GM04504 (cell line): Measurements from ENCODE around the gene NTMT1.

Experiments used
- DNase-seq: peaks from one replicate; pipeline ENCODE4 v3.0.0-alpha.2; 2012; ENCODE audit warnings: low read depth

Gene NTMT1

DNA sequence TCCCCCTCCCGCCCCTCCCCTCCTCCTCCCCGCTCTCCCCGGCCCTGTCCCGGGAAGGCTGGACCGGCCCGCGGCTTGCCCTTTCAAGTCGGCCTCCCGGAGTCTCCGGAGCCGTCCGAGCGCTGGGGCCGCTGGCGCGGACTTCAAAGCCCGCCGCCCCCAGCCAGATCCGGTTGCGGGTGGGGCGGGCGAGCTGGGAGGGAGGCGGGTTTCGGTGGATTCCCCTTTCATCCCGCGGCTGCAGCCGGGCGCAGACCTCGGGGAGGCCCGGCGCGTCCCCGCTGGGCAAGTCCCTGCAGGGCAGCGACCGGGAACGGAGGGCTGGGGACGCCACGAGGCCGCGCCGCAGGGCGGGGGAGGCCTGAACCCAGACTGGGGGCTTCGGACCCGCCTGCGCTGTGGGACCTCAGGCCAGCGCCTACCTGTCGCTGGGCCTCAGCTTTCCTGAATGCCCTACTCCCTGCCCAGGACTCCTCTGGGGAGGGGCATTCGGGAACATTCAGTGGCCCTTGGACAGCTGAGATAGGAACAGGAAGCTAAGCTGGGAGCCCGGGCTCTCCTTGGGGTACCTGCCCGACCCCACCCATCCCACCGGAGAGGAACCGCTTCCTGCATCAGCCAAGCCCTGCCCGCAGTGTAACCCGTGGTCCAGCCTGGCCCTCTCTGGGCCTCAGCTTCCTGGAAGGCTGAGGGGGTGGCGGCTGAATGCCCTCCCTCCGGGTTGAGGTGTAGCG, 28.4 kb upstream of the NTMT1 start:
- DNase-seq, result no peak

DNA sequence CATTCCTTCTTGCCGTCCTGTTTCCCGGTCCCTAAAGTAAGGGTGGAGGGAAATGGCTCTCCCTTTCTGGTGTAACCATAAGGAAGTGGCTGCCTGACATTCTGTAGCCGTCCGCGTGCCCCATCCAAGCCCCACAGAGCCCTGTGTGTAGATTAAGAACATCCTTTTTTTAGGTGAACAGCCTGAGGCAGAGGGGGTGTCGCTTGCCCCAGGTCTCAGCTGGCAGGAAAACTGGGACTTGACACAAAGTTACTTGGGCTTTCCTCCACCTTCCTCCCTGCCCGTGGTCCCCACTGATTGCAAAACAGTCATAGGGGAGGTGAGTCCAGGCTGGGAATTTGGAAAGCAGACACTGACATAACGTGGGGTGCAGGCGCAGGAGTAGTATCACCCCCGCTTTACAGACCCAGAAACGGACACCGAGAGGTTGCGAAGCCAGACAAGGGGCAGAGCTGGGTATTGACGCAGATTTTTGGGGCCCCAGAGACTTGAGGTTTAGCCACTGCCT, 27.8 kb upstream of the NTMT1 start:
- DNase-seq, result no peak

DNA sequence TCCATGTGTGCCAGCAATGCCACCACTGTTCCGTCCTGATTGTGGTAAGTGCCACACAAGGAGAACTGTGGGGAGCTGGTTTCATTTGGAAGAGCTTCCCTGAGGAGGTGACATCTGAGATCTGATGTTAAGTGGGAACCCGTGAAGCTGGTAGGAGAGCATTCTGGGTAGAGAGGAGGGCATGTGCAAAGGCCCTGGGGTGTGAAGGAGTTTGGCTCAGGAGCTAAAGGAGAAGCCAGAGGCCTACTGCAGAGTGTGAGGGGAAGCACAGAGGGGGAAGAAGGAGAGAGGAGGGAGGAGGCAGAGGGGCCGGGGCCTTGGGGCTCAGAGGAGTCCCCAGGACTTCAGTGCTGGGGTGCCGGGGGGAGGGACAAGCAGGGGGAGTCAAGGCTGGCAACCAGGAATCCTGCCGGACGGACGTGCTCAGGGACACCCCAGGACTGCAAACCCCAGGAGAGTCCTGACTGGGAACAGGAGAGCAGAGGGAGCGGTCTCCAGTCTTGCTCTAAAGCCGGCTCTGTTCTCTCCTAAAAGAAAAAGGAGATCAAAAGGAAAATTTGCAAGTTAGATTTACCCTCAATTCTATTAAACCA, 24.8 kb upstream of the NTMT1 start:
- DNase-seq, result no peak

DNA sequence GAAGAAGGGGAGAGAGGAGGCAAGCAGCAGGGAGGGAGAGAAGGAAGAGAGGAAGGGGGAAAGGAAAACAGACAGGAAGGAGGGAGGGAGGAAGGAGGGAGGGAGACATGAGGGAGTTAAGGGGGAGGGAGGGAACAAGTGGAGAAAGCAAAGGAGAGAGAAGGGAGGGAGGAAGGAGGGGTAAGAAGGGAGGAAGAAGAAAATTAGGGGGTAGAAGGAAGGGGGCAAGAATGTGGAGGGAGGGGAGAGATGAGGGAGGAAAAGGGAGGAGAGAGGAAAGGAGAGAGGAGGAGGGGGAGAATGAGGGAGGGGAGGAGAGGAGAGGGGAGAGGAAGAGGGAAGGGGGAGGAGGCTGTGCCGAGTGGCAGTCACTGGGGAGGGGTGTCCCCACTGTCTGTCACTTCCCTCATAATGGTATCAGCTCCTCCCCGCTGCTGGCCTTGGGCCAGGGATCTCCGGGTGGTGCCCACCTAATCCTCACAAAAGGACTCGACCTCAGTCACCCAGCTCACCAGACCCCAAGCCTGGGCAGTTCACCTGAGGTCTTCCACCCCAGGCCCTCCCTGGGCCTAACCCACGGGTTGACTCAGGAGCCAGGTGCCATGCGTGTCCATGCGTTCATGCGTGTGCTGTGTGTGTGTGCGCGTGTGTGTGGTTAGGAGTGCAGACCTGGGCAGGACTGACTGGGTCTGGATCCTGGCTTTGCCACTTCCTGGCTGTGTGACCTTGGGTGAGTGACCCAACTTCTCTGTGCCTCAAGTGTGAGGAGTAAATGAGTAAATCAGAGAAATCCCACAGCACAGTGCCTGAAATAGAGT, 23.2 kb upstream of the NTMT1 start:
- no peak for DNase-seq

DNA sequence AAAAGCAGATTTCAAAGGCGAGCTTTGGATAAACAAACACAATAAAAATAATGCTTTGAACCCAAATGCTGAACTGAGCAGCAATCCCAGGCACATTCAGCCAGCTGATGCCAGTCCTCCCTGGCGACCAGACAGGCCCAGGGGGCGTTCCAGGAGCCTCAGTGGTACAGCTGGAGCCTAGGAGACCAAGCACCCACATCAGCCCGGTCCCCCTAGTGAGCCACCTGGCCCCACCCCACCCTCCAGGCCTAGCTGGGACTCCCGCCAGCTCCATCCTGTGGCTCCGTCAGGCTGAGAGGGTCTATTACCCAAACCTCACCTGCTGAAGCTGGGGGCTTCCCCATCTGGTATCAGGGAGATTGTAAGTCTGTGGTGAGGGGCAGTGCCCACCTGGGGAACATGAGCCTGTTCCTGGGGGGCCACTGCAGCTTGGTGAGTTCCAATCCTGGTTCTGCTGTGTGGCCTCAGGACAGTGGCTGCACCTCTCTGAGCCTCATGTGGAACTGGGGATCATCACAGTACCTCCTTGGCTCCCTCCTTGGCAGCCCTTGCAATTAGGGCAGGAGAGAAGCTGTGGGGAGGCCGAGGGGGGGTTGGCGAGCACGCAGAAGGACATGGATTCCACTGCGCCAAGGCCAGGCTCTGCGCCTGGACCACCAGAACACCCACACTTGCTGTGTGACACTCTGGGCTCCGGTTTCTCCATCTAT, 21.8 kb upstream of the NTMT1 start:
- no peak for DNase-seq

DNA sequence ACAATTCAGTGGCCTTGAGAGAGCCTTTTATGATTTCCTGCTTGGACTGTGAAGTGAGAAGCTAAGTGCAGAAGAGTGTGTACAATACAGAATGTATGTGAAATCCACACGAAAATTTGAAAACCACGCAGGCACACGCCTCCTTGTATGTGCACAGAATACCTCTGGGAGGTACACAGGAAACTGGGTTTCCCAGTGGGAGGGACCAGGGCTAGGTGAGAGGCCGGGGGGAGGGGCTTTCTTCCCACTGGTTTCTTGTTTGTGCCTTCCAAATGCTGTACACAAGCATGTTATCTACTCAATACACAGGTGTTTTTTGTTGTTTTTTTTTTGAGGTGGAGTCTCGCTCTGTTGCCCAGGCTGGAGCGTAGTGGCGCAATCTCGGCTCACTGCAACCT, 21.2 kb upstream of the NTMT1 start:
- DNase-seq, result no peak

DNA sequence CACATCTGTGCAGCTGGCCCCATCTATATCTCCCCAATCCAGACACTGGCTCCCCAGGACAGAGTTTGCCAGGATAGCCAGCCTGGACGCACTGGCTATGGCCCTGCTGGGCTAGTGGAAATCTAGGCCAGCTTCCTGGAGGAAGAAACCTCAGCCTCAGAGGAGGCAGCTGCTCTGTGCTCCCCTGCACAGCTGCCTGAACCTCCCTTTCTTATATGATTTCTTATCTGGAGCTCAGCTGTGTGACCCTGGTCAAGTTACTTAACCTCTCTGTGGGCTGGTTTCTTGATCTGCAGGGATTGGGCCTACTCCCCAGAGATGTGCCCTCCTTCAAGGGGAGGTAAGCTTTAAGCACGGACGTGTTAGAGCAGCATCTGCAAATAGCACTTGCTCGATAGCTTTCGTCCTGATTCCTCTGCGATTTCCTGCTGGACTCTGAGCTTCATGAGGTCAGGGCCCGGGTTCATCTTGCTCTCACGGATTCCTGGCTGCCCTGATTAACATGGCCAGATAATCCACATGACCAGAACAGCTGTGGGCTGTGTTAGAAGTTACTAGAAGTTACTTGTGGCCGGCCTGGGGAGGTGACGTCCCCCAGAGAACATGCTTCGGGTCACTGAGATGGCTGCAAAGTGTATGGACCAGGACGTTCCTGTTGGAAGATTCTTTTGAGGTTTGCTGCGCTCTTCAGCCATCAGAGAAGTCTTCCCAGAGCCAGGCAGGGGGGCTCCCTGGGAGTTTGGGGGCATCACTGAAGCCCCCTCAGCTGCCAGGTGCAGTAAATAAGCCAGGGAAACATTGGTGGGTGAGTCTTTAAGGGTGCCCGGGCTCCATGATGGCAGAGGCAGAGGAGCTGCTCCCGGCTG, 19.6 kb upstream of the NTMT1 start:
- DNase-seq, result no peak

DNA sequence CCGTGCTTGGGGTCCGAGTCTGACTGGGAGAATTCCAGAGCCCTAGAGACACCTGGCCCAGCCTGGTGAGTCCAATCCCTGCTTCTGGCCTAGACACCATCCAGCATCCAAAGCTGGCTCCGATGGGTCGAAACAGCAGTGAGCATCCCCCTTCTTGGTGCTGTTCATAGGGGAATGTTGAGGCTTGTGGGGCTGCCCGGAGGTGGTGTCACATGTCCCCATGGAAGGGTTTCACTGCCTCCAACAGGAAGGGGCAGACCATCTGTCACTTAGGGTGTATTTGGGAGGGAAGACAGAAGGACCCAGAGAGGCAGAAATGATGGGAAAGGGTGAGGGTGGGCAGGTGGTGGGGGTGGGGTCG, 19.0 kb upstream of the NTMT1 start:
- no peak for DNase-seq

DNA sequence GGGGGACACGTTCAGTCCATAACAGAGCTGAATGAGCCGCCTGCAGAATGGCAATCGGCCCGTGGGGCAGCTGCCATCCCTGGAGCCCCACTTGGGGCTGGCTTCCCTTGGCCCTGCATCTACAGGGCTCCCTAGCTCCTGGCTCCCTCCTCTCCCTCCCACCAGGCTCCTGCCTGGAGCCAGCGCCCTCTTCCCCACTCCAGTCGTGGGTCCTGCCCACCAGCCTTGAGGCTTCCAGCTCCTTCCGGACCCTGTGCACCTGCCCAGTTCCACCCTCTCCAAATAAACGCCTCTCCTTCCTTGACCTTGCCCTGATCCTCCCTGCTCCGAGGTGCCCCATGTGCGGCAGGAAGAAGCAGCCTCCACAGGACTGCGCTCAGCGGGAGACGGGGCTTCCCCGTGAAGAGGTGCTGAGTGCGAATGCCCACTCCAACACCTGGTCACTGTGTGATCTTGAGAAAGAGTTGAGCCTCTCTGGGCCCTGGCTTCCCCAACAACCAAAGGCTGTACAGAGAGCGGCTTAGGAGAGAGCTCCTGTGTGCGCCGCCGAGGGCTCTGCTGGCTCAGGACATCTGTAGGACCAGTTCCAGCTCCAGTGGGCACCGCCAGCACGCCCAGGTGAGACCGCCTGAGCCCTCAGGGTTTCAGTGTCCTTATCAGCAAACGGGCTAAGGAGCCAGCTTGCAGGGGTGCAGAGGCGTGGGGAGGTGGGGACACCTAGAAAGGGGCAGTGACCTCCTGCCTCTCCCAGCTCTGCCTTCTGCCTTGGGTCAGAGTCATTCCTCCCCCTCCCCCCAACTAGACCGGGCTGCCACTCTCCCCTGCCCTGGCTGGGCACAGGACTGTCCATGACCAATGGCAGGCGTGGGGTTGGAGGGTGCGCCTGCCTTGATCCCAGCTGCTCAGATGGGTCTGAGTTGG, 17.1 kb upstream of the NTMT1 start:
- DNase-seq, result no peak

DNA sequence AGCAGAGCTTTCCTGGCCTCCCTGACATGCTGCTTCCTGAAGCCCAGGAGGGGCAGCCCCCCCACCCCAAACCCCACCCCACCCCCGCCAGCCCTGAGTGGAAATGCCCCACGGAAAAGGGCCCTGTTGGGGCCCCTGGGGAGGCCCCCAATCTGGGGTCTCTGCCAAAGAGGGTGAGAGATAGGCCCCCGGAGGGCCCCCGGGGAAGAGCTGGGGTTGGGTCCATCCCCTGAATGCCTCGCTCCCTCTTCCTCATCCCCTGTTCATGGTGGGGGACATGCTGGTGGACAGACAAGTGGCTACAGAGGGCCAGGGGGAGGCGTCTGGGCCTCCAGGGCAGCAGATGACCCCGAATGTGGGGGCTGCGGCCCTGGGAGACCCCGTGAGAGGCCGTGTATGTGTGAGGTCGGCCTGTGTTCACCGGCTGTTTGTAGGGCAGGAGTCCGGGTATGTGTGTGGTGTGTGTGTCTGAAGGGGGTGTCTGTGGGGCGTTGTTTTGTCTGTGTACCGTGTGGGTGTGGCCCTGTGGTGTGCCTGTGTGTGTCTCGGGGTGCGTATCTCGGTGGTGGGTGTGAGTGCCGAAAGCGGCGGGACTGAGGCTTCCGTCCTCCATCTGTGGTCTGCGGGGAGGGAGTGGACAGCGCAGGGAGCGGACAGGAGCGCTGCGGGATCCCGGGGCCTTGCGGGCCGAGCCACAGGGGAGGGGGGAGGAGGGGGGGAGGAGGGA, 16.3 kb upstream of the NTMT1 start:
- DNase-seq, result no peak

DNA sequence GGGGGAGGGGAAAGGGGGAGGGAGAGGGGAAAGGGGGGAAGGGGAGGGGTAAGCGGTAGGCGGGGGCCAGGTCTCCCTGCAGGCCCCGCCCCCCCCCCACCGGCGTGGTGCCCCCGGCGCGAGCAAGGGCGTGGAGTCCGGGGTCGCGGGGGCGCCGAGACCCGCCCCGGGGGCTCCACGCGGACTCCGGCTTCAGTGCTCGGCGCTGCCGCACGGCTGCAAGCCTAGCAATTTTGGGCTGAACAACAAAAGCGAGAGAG, 15.8 kb upstream of the NTMT1 start:
- no peak for DNase-seq

DNA sequence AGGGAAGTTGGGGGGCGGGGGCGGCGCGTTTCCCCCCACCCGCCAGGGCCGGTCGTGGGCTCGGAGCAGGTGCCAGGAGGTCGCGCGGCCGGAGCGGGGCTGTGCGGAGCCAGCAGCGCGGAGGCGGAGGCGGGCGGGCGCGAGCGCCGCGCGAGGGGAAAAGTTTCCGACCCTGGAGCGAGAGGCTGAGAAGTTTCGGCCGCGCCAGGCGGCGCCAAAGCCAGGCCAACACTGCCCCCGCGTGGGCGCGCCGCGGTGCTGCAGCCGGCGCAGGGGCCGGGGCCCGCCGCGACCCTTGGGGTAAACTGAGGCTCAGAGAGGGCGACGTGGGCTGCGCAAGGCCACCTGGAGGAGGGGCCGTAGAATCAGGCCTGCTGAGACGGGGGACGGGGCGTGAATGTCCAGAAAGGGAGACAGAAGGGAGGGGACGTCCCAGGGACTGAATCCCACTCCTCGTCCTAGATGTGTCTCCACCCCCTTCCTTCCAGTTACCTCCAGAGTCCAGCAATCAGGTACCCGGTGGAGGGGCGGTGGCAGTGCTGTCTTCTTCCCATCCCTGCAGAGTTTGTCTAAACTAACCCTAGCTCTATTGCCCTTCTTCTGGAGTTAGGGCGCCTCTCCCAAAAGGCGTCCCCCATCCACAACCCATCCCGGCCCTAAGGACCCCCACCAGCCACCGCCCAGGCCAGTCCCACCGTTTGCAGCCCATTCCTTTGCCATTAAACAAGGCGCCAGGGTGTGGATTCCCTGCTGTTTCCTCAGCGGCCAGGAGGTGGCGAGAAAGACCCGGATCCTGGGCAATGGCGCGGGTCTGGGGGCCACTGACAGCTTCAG, 15.3 kb upstream of the NTMT1 start:
- DNase-seq, result no peak

DNA sequence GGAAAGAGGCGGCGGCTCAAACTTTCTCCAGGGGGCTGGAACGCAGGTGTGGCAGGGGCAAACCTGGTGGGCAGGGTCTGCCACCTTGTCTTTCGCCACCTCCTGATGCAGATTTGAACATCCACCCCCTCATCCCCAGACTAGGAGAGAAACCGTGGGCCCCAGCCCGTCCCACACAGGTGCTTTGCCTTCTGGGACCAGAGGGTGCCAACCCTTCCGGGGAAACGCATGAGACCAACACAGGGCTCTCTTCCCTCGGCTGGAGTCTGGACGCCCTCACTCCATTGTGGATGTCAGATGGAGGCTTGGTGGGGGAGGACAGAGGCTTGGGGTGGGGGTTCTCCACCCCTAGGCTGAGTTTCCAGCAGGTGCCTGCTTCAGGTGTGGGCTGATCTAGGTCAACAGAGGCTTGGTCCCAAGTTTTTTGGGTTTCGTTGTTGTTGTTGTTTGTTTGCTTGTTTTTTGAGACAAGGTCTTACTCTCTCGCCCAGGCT, 14.6 kb upstream of the NTMT1 start:
- DNase-seq, result no peak

DNA sequence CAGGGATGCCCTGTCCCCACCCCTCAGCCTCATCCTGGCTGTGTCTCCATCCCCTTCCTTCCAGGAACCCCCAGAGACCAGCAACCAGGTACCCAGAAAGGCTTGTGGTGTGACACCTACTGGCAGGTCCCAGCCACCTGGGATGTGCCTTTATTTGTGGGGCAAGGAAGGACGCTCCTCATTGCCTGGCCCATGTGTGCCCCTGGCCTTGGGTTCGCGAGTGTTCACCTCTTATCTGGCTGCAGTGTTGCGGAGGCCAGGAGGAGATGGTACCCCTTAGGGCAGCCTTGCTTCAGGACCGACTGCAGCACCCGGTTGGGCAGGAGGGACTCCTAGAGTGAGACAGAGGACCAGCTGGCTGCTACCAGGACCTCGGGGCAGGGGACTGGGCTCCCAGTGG, 13.8 kb upstream of the NTMT1 start:
- DNase-seq, result no peak

DNA sequence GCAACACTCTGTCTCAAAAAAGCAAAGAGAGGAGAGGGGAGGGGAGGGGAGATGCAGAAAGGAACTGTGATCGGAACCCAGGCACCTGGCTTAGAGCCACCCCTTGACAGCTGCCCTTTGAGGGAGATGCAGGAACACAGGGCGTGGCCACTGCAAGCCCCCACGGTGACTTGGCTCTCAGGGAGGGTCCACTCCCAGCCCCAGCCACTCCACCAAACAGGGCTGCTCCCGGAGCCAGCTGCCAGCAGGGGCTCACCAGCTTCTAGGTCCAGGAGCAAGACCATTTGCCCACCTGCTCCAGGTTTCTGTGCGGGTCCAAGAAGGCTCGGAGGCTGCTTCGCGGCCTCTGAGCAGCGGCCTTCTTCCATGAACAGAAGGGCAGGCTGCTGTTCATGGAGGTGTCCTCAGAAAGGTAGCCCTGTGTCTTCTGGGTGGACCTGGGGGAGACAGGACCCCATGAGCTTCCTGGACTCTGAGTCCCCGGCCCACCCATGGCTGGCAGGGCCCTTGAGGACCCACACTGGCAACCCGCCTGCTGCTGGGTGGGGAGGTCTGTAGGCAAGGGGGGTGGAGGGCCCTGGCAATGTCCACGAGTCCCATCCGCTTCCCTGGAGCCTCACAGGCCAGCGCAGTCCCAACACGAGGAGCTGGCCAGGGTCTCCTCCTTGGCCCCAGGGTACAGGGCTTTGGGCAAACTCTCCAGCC, 13.0 kb upstream of the NTMT1 start:
- DNase-seq, result no peak

DNA sequence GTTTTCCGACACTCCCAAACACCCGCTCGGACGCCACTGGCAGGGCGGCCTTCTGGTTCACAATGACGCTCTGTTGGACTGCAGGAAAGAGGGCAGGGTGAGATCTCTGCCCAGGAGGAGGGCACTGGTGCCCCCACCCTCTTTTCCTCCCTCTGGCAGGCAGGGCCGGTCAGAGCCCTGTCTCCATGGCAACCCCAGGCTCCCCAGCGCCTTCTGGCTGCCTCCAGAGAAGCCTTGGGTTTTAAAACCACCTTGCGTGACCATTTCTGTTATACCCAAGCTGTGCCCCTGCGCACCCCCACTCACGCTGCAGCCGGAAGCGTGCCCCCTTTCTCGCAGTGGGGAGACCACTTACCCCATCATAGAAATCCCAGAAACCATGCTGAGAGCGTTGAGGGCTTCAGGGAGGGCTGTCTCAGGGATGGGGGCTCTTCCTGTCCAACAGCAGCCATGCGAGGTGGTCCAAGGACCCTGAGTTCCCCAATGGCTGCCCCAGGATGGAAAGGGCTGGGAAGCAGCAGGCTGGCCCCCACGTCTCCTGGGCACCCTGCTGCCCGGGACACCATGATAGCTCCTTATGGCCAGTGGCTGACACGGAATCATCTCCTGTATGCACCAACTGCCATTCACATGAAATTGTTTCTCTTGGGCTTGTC, 12.3 kb upstream of the NTMT1 start:
- DNase-seq, result no peak

DNA sequence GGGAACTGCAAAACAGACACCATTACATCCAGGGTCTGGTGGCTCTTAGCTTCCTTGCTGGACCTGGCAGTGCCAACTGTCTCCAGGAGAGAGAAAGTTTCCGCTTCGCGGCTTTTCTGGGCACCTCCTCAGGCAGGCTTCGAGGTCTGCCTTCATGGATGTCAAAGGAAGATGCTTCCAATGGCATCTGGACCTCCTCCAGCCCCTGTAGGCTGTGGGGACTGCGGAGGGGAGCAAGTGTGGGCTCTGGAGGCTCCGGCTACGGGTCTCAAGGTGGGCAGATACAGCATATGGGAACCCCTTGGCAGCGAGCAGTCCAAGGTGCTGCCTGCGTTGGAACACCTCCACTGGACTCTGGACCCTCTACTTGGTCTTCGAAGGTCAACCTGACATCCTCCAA, 11.0 kb upstream of the NTMT1 start:
- no peak for DNase-seq
